Parathyroid adenoma (tissue), 2 donors: ENCODE results near the gene DBNDD1.

Experiments
- H2AFZ ChIP-seq: fragments of 300-600 bp; sonication (generic); one replicate; pipeline ENCODE4 v1.7.0; 2017; ENCODE audit warnings: antibody characterized with exemption, mild to moderate bottlenecking
- H3K27ac ChIP-seq: fragments of 300-600 bp; sonication (generic); one replicate; pipeline ENCODE4 v1.7.0; 2017
- H3K27me3 ChIP-seq: fragments of 300-600 bp; sonication (generic); one replicate; pipeline ENCODE4 v1.7.0; 2017; ENCODE audit warnings: low read length; ENCODE audit not compliant: control insufficient read depth, insufficient read depth
- H3K36me3 ChIP-seq: fragments of 300-600 bp; sonication (generic); one replicate; pipeline ENCODE4 v1.7.0; 2017; ENCODE audit warnings: low read length; ENCODE audit not compliant: control insufficient read depth, insufficient read depth
- H3K4me1 ChIP-seq: fragments of 300-600 bp; sonication (generic); one replicate; pipeline ENCODE4 v1.7.0; 2017; ENCODE audit warnings: control low read depth
- H3K4me2 ChIP-seq: fragments of 300-600 bp; sonication (generic); one replicate; pipeline ENCODE4 v1.7.0; 2017; ENCODE audit warnings: low read length
- H3K4me3 ChIP-seq: fragments of 300-600 bp; sonication (generic); one replicate; pipeline ENCODE4 v1.7.0; 2017; ENCODE audit warnings: low read depth, low read length
- H3K79me2 ChIP-seq: fragments of 300-600 bp; sonication (generic); one replicate; pipeline ENCODE4 v1.7.0; 2017; ENCODE audit warnings: control low read depth
- H3K9ac ChIP-seq: fragments of 300-600 bp; sonication (generic); one replicate; pipeline ENCODE4 v1.7.0; 2017; ENCODE audit warnings: mild to moderate bottlenecking
- H3K9me3 ChIP-seq: fragments of 300-600 bp; sonication (generic); one replicate; pipeline ENCODE4 v1.7.0; 2017; ENCODE audit warnings: low read length; ENCODE audit not compliant: control insufficient read depth
- TF ChIP-seq, protein P1 (sequence below): fragments of 300-600 bp; sonication (generic); IDR thresholded peaks from one replicate; pipeline ENCODE4 v1.7.0; 2017; ENCODE audit warnings: antibody characterized with exemption, mild to moderate bottlenecking
- donor health status: primary hyperparathyroidism.

Gene DBNDD1

GRCh38 chr16:89961920-89962319, 57.3 kb downstream of the DBNDD1 start:
- Histone ChIP-seq H3K36me3 (no peaks in the 10 kb centered on the region), H3K4me3 (no peak overlapping the region), H3K4me2 (no peak overlapping the region), H3K27me3 (no peaks in the 10 kb centered on the region), H3K27ac (no peak overlapping the region), H3K9ac (no peak overlapping the region), H2AFZ (no peak overlapping the region), H3K79me2 (no peaks in the 10 kb centered on the region), H3K9me3 (no peaks in the 10 kb centered on the region), H3K4me1 (no peaks in the 10 kb centered on the region)
- TF ChIP-seq, protein P1, sequence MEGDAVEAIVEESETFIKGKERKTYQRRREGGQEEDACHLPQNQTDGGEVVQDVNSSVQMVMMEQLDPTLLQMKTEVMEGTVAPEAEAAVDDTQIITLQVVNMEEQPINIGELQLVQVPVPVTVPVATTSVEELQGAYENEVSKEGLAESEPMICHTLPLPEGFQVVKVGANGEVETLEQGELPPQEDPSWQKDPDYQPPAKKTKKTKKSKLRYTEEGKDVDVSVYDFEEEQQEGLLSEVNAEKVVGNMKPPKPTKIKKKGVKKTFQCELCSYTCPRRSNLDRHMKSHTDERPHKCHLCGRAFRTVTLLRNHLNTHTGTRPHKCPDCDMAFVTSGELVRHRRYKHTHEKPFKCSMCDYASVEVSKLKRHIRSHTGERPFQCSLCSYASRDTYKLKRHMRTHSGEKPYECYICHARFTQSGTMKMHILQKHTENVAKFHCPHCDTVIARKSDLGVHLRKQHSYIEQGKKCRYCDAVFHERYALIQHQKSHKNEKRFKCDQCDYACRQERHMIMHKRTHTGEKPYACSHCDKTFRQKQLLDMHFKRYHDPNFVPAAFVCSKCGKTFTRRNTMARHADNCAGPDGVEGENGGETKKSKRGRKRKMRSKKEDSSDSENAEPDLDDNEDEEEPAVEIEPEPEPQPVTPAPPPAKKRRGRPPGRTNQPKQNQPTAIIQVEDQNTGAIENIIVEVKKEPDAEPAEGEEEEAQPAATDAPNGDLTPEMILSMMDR, result no peak

DNA sequence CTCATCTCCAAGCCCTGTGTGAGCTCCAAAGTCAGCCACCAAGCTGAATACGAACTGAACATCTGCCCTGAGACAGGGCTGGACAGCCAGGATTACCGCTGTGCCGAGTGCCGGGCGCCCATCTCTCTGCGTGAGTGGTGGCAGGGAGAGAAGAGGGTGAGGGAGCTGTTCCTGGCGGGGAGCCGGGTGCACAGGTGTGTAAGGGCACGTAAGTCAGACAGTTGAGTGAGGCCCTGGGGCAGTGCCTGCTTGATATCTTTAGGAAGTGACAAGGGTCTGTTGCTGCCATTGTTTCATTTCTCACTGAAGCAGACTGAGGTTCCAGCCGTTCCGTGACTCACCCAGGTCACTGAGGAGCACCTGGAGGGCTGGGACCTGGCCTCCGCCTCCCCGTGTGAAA, 58.3 kb downstream of the DBNDD1 start:
- H3K36me3 ChIP-seq, result no peaks in the 10 kb centered on the region
- H3K9ac ChIP-seq, result no peak overlapping the region
- H3K4me3 ChIP-seq, result no peak overlapping the region
- no peak overlapping the region for H2AFZ ChIP-seq
- H3K4me1 ChIP-seq, result no peaks in the 10 kb centered on the region
- H3K4me2 ChIP-seq, result no peak overlapping the region
- no peak overlapping the region for H3K27ac ChIP-seq
- TF ChIP-seq, protein P1, result no peak
- H3K79me2 ChIP-seq, result no peaks in the 10 kb centered on the region
- no peaks in the 10 kb centered on the region for H3K9me3 ChIP-seq
- H3K27me3 ChIP-seq, result no peaks in the 10 kb centered on the region

GRCh38 chr16:89958596-89958995, 60.7 kb downstream of the DBNDD1 start:
- Histone ChIP-seq H3K79me2 (no peaks in the 10 kb centered on the region), H3K36me3 (no peaks in the 10 kb centered on the region), H3K27ac (no peak overlapping the region), H3K27me3 (no peaks in the 10 kb centered on the region), H3K9ac (no peak overlapping the region), H3K4me1 (no peaks in the 10 kb centered on the region), H2AFZ (no peak overlapping the region), H3K9me3 (no peaks in the 10 kb centered on the region), H3K4me2 (no peak overlapping the region), H3K4me3 (no peak overlapping the region)
- TF ChIP-seq, protein P1, result no peak

GRCh38 chr16:89958068-89958467, 61.2 kb downstream of the DBNDD1 start:
- H3K4me2 ChIP-seq, result no peak overlapping the region
- no peaks in the 10 kb centered on the region for H3K36me3 ChIP-seq
- H3K79me2 ChIP-seq, result no peaks in the 10 kb centered on the region
- no peaks in the 10 kb centered on the region for H3K4me1 ChIP-seq
- H2AFZ ChIP-seq, result no peak overlapping the region
- no peak overlapping the region for H3K4me3 ChIP-seq
- no peaks in the 10 kb centered on the region for H3K9me3 ChIP-seq
- H3K27me3 ChIP-seq, result no peaks in the 10 kb centered on the region
- H3K9ac ChIP-seq, result no peak overlapping the region
- H3K27ac ChIP-seq, result no peak overlapping the region
- TF ChIP-seq, protein P1, result no peak

GRCh38 chr16:89957216-89957785, 62.0 kb downstream of the DBNDD1 start:
- no peak overlapping the region for H3K27ac ChIP-seq
- no peaks in the 10 kb centered on the region for H3K27me3 ChIP-seq
- TF ChIP-seq, protein P1, result no peak
- H3K79me2 ChIP-seq, result no peaks in the 10 kb centered on the region
- no peaks in the 10 kb centered on the region for H3K4me1 ChIP-seq
- H3K4me3 ChIP-seq, result no peak overlapping the region
- H2AFZ ChIP-seq, result no peak overlapping the region
- H3K9ac ChIP-seq, result no peak overlapping the region
- no peak overlapping the region for H3K4me2 ChIP-seq
- H3K9me3 ChIP-seq, result no peaks in the 10 kb centered on the region
- H3K36me3 ChIP-seq, result no peaks in the 10 kb centered on the region
